GM21619 (cell line): ENCODE results near the gene SLC10A3.

Experiments used
- ATAC-seq: cut with Tn5 transposase; IDR thresholded peaks from one replicate; pipeline ENCODE4 v1.9.1; 2021; ENCODE audit not compliant: unreplicated experiment

SLC10A3 gene

DNA sequence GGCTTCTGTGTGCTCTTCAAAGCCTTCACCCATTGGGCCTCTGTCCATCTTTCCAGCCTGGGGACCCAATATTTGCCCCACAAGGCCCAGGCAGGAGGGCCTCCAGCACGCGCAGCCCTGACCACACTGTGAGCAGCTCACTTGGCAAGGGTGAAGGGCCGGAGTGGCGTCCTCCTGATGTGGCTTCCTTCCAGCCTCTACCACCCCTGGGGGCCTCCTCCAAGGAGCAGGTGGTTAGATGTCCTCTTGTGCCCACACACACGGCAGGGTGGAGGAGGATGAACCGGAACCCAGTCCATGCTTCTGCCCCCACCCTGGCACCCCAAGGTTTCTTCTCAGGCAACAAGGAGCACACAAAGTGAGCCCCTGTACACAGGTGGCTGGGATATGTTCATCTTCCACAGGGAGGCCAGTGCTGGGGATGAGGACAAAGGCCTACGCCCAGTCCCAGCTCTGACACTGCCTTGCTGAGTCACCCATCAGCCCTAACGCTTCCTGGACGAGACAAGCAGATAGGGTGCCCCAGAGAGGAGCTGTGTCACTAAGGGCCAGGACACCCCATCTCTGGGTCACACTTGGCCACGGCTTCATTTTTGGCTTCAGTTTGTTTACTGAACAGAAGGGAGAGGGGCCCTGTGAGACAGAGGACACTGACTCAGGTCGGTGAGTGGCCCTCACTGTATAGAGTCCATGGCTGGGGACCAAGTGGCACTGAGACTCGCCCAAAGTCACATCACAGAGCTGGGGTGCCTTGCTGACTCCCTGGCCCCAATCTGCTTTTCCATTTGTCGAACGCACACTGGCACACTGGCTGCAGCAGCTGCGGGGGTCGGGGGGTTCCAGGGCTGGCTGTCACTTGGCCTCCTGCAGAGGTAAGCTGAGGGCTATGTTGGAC, 5.9 kb downstream of the SLC10A3 start:
- no peak for ATAC-seq

GRCh38 chrX:154483325-154483724, 7.1 kb downstream of the SLC10A3 start:
- no peak for ATAC-seq

DNA sequence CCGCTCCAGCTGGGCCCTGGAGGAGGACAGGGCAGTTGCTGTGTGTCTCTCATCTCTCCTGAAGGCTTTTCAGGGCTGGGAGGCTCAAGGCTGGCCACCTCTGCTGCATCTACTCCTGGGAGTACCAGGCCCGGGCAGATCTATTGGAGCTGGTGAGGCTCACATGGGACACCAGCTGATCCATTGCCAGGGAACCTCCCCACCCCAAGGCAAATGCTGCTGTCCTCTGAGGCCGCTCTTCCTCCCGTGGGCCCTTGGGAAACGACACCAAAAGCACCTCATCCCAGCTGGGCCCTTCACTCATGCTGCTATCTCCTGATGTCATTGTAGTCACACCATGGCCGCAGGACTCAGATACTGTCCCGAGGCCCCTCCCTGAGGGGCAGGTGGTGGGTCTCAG, 7.6 kb downstream of the SLC10A3 start:
- no peak for ATAC-seq

GRCh38 chrX:154481911-154482601, 8.4 kb downstream of the SLC10A3 start:
- ATAC-seq, result no peak

GRCh38 chrX:154481195-154481594, 9.2 kb downstream of the SLC10A3 start:
- no peak for ATAC-seq

DNA sequence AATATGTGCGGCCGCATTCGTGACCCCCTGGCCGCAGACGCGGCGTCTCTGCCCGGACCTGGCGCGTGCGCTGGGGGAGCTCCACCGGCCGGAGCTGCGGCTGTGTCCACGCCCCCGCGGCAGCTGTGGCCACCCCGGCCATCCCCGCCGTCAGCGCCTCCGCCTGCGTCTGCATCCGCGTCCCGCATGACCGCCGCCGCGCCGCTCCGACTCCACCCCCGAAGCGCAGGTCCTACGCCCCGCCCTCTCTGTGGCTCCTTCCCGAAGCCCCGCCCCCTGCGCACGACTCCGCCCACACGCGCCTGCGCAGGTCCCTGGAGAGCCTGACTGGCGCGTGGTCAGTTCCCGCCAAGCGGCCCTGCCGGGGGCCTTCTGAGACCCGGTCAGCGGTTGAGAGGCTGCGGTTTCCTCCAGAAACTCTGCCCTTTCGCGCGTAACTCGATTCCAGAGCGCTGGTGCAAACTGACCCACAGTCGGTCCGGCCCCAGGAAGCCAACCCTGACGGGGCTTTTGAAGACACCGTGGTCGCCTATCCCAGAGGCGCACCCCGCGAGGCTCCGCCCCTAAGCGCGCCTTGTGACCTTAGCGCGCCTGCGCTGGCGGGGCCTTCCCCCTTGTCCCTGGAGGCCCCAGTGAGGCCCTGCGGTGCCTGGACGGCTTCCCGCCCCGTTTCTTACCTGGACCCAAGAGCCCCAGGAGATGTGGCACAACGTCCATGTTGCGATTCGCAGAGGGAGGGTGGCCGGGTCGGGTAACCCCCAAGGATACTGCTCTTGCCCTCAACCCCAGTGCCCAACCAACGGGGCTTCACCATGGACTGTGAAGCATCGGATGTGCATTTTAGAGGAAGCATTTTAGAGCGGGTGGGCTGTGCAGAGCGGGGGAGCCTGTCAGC, 11.5 kb downstream of the SLC10A3 start, which contains the start of gene LAGE3:
TSS of gene LAGE3 (minus strand) at position 554 of the 895 bp plus-strand sequence. CDS start at position 188, 366 bp downstream.
- peak; percentile 87 for ATAC-seq

GRCh38 chrX:154477891-154478477, 12.4 kb downstream of the SLC10A3 start:
- no peak for ATAC-seq

GRCh38 chrX:154476821-154477220, 13.6 kb downstream of the SLC10A3 start:
- no peak for ATAC-seq

DNA sequence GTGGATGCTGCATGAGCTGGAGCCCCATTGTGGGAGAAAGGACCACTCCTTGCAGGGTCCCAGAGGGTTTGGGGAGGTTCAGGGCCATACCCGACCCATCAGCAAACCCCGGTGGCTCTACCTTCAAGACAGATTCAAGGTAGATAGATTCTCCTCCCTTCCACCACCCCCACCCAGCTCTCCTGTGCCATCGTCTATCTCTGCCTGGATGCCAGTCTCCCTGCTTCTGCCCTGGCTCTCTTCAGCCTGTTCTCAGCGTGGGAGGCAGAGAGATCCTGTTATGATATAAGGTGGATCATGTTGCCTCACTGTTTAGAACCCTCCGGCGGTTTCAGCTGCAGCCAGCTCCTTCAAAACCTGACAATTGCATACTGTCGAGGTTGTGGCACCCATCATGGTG, 16.7 kb downstream of the SLC10A3 start:
- no peak for ATAC-seq

GRCh38 chrX:154472685-154473632, 17.5 kb downstream of the SLC10A3 start:
- ATAC-seq, result no peak

DNA sequence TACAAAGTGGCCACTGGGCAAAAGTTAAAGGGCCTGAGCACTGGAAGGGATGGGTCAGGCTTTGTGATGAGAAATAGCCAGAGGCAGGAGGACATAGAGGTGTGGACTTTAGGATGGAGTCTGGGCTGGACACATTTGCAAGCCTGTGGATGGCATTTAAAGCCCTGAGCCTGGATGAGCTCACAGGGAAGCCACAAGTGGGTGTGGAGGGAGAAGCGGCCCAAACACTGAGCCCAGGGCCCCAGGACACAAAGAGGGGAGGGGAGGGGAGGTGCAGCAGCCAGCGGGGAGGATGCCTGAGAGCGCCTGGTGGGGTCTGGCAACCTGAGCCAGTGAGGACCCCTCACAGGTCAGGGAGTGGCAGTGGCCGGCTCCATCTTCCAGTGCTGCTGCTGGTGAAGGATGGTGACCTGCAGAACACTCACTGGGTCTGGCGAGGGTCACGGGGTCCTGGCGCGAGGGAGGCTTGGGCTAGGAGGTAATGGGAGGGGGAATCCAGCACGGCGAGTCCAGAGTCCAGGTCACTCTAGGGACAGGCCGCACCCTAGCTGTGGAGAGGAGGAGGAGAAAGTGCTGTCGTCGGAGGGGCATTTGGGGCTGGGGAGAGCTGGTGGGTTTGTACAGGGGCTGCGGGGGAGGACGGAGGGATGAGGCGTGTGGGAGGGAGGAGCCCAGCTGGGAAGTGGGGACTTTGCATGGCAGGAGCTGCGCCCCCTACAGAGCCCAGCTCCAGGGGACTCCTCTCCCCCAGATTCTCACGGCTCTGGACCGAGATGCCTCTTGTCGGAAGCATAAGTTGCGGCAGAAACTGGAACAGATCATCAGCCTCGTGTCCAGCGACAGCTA, 18.4 kb downstream of the SLC10A3 start:
- ATAC-seq, result no peak

DNA sequence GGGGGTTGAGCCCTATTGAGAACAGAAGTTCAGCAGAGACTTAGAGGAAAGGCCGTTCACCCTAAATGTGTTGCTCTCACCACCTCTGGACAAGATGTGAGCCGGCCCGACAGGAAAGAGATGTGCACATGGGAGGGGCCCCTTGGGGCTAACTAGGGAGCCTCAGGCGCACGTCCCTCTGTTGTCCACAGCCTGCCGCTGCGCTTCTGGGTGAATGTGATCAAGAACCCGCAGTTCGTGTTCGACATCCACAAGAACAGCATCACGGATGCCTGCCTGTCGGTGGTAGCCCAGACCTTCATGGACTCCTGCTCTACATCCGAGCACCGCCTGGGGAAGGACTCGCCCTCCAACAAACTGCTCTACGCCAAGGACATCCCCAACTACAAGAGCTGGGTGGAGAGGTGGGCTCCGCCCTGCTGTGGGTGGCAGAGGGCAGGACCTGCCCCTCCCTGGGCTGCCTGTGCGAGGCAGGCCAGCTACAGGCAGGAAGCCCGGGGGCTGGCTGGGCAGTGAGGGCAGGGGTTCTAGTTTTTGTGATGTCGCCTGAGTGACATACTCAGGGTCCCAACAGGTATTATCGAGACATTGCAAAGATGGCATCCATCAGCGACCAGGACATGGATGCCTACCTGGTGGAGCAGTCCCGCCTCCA, 19.4 kb downstream of the SLC10A3 start:
- no peak for ATAC-seq

DNA sequence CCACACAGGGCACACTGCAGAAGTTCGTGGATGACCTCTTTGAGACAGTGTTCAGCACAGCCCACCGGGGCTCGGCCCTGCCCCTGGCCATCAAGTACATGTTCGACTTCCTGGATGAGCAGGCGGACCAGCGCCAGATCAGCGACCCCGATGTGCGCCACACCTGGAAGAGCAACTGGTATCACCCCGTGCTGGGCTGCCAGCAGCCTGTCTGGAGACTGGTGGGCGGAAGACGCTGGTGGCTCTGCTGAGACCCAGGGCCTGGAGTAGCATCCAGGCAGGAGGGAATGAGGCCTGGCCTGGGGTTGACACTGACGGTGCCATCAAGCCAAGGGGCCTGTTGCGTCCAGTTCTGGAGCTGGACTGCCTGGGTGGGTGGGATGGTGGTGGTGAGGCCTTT, 20.0 kb downstream of the SLC10A3 start:
- ATAC-seq, result no peak

DNA sequence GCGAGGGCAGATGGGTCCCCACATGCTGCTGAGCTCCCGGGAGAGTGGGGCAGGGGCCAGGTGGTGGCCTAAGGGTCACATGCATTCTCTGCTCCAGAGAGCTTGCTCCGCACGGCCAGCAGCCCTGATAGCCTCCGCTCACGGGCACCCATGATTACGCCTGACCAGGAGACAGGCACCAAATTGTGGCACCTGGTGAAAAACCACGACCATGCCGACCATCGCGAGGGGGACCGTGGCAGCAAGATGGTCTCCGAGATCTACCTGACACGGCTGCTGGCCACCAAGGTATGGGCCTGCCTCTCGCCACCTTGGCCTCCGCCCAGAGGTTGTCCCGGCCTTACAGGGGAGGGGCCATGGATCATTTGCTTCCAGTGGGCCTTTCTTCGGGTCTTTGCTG, 20.5 kb downstream of the SLC10A3 start:
- no peak for ATAC-seq

GRCh38 chrX:154469114-154469513, 21.3 kb downstream of the SLC10A3 start:
- ATAC-seq, result no peak

DNA sequence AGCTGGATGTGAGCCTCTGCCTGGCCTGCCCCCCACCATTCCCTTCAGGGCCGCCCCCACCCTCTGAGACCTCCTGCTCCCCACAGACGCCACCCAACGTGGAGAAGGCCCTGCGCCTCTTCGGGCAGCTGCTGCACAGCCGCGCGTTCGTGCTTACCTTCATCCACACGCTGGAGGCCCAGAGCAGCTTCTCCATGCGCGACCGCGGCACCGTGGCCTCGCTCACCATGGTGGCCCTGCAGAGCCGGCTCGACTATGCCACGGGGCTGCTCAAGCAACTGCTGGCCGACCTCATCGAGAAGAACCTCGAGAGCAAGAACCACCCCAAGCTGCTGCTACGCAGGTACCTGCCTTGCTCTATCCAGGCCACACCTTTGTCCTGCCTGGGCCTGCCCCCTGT, 22.2 kb downstream of the SLC10A3 start:
- ATAC-seq, result no peak

- no peak for ATAC-seq
Observed at GRCh38 chrX:154467556-154467955, 22.9 kb downstream of the SLC10A3 start.

DNA sequence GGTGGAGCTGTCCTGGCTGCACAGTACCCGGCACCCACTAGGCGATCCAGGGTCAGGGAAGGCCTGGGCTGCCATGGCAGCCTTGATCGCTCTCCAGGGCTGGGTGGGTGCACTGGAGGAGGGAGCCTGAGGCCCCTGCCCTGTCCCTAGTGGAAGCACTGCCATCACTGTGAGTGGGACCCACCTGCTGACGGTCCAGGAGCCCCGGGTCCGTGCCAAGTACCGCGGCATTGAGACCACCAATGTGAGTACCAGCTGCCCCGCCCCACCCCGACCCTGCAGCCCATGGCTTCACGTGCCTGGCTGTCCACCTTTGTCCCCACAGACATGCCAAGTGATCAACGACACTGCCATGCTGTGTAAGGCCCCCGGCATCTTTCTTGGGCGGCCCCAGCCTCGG, 23.5 kb downstream of the SLC10A3 start:
- no peak for ATAC-seq
